Measurements from ENCODE around the gene EAF2.

Gene EAF2

DNA sequence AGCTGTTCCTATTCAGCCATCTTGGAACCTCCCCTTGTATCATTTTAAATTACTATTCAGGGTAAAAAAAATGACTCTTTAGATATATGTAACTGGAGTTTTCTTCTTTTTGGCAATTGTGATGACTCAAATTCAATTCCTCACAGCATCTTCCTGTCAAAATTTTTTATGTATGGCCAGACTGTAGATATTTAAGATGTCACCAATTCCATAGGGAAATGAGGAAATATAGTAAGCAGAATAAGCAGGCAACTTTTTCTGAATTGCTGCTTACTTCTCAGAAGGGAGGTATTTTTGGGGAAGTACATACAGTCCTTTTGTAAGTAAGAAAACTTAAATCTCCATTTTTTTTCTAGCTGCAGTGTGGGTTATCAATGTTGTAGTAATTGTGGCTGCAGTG, 28.8 kb downstream of the EAF2 start:
- FAIRE-seq = no peak

DNA sequence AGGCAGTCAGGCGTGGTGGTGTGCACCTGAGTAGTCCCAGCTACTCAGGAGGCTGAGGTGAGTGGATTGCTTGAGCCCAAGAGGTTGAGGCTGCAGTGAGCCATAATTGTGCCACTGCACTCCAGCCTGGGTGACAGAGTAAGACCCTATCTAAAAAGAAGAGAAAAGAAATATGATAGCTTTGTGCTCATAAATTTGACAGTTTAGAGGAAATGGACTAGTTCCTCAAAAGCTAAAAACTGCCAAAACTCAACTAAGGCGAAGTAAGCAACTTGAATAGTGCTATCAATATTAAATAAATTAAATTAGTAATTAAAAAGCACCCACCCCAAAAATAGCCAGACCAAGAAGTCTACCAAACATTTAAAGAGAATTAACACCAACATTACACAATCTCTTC, 34.7 kb downstream of the EAF2 start:
- FAIRE-seq = no peak

DNA sequence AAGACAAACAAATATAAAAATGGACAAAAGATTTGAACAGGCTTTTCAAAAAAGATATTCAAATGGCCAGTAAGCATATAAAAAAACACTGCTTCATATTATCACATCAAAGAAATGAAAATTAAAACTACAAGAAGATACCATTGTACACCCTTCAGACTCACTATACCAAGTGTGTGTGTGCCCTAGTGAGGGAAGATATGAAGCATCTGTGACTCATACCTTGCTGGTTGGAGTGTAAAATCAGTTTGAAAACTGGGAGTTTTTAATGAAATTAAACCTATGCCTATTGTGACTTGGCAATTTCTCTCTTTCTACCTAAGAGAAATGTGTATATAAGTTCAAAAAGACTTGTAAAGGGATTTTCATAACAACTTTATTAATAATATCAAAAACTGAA, 35.7 kb downstream of the EAF2 start:
- no peak for FAIRE-seq

DNA sequence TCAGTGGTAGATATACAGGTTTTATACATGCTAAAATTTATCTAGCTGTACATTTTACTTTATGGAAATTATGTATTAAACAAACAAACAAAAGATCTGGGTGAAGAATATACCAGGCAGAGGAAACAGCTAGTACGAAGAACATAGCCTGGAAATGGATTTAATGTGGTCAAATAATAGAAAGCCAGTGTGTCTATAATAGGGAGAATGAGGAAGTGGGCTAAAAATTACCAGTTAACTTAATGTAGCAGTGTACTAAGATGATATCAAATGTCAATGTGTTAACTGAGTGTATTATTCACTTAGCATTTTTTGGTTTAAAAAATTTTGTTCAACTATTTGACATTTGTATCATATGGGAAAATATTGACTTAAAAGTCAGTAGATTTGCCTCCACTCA, 36.4 kb downstream of the EAF2 start:
- no peak for FAIRE-seq

DNA sequence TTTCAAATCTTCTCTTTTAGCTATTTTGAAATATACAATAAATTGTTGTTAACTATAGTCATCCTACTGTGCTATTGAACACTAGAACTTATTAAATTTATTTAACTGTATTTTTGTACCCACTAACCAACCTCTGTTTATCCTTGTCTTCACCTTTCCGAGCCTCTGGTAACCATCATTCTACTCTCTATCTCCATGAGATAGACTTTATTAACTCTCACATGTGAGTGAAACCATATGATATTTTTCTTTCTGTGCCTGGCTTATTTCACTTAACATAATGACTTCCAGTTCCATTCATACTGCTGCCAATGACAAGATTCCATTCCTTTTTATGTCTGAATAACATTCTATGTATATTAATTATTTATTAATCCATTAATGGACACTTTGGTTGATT, 43.4 kb downstream of the EAF2 start:
- peak; percentile 37 for FAIRE-seq

DNA sequence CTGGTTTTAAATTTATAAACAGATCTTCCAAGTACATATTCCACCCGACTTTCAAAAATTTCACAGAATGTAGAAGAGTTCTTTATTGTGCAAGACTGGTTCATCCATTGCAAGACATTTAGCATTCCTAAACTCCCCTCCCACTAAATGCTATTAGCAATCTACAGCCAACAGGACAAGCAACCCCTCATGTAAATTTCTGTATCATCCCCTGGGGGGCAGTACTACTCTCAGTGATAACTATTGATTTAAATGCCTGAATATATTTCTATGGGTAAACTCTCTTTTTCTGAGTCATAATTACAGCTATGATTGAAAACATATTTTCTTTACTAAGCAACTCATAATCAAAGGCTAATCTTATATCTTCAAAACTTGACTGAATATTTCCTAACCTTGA, 48.5 kb downstream of the EAF2 start:
- FAIRE-seq = peak; percentile 34

DNA sequence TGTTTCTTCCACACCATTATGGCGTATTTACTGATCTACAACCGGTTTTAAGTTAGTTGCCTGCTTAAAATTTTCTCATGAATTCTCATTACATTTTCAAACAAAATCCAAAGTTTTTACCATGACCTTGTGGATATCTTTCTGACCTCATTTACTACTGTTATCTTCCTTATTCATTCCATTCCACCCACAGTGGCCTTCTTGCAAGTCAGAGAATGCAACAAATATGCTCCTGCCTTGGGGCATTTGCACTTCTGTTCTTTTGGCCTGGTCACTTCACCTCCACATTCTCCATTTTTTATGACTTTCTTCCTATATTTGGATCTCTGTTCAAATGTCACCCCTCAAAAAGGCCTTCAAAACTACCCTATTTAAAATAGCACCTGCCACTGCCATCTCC, 50.4 kb downstream of the EAF2 start:
- no peak for FAIRE-seq

DNA sequence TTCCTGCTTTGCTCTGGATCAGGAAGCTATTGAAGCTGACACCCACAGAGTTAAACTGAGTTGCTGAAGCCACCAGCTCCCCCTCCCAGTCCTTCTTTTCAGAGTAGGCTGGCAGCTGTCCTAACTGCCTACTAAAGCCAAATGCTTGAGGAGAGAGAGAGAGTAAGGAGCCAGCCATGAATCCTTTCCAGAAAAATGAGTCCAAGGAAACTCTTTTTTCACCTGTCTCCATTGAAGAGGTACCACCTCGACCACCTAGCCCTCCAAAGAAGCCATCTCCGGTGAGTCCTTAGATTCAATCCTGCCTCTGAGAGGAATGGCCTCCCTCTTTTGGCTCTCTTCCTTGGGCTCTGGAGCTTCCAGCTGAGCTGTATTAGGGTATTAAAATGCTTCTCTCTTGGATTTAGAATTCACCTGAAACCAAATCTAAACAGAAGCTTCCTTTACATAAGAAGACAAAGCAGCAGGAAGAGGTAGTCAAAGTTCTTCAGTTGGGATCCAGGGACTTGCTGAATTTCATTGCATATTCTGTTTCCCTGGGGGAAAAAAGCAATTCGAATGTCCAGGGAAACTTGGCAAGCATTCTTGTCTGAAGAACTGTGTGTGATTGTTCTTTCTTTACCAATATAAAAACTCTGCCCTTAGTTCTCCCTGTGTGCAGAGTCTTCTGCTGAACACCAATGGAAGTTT, 59.4 kb downstream of the EAF2 start, which contains the start of gene SLC15A2:
SLC15A2 (plus strand) TSS at position 101 of the 690 bp plus-strand sequence; CDS start at position 177, 76 bp downstream.
- FAIRE-seq = no peak

DNA sequence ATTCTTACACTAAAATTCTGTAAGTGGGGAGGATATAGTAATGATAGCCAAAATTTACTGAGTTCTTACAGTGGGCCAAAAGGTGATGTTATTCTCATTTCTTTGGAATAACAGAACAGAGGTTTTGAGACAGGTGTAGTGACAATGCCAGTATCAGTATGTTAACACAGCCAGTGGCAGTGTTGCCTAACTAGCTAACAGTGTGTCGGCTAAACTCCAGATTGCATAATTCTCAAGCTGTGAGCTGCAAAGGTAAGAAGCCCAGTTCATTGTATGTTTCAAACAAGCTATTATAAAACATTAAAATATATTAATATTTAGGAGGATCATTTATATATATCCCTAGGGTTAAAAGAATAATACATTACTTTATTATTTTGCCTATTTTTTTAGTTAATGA, 60.1 kb downstream of the EAF2 start:
- FAIRE-seq = no peak

DNA sequence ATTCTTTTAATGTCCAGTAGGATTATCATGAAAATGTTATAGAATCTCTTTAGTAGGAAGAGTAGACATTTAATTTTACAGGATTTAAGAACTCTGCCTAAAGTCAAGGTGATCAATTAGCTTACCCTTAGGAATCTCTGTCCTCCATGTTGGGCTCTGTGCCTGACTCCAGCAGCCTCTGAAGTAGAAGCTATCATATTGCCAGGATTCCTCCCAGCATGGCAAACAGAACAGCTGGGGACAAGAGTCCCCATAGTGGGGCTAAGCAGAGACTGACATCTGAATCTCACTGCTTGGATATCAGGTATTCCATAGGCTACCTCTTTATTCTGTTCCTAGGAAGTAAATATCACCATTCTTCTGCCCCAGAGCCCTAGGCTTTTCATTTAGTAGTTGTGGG, 60.7 kb downstream of the EAF2 start:
- no peak for FAIRE-seq

DNA sequence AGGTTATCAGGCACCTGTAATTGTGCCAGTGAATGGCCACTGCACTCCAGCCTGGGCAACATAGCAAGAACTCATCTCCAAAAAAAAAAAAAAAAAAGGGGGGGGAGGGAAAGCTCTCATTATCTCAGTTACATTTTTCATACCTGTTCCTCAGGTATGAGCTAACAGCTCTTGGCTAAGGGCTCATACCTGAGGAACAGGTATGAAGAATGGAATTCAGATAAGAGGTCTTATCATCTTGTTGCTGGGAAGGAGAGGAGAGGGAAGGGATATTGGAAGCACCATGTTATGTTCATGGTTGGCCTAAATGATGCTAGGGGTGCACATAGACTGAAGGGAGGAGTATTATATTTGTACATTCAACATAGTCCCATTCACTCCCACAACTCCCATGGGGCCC, 61.8 kb downstream of the EAF2 start:
- FAIRE-seq = no peak

DNA sequence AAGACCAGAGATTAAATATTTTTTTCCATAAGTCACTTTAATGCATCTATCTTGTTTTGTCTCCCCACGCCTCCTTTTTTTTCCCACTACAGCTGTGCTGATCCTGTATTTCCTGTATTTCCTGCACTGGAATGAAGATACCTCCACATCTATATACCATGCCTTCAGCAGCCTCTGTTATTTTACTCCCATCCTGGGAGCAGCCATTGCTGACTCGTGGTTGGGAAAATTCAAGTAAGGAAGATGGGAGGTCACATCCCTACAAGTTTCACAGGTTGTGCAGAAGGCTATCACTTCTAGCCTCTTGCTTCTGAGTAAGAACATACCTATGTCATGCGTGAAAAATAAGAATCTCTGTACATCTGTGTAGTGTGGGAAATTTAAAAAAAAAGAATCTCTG, 62.3 kb downstream of the EAF2 start:
- FAIRE-seq = no peak

DNA sequence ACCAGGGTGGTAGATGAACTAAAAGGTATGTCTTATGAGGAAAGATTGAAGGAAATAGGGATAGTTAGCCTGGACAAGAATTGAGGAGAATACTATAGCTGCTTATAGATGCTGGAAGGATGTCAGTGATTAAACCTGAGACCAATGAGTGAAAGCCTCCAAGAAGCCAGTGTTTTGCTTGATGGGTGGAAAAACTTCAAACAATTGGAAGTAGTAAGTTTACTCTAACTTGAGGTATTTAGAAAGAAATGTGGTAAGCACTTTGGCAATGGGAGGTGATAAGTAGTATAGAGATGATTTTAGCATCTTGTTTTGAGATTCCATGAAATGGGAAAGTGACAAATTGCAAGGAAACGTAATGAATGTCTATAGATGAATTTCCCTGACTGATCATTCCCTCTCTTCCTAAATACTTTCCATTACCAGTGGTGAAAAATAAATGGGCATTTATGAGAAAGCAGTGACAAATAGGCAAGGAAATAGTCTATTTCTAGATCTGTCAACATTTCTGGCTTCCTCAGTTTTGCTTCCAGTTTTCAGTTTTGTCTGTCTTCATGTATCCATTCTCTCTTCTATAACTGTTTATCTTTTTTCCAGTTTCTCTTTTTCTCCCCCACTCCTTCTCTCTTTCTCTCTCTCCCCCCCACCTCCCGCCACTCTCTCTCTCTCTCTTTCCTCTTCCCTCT, 78.4 kb downstream of the EAF2 start:
- no peak for FAIRE-seq

DNA sequence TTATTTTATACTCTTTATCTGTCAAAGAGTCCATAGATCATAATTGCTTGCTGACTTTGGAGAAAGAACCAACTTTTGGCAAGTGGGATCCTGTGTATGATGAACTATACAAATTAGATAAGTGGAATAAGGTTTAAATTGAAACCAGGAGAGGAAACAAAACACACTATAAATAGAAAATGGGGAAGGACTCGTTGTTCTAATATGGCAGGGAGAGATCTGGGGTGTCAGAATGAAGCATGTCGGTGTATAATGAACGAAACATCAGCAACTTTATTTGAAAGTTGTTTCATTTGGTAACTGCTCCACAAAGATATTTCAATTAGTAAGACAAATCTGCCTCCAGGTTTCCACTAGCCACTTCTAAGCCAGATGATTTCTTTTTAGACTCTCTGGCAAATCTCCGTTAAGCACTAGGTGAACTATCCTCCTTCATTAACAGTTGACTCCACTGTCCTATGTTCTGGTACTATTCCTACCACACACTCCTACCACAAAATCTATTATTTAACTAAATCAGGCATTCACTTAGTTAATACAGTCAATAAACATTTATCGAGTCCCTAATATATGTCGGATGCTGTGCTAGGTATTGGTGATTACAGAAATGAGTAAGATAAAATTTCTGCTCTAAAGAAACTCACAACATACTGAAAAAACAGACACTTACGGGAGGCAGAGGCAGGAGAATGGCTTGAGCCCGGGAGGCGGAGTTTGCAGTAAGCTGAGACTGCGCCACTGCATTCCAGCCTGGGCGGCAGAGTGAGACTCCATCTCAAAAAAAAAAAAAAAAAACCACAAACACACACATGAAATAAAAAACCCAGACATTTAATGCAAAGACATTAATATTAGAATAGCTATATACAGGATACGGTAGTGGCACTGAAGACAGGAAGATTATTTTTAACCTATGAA, 79.3 kb downstream of the EAF2 start:
- FAIRE-seq = no peak

DNA sequence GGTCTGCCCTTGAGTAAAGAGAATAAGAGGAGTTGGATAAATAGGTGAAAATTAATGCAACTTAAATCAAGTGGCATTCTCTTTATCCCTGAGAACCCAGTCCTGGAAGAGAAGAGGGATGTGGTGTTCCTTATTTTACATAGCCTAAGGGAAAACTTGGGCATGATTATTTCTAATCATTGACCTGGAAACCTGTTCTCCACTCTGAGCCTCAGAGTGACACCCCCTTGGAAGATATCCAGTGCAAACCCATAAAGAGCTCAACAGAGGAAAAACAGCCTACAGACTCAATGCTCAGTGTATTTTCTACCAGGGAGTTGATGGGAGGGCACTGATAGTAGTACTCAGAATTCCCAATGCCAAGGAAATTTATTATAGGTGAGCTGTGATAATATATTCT, 81.2 kb downstream of the EAF2 start:
- FAIRE-seq = no peak

DNA sequence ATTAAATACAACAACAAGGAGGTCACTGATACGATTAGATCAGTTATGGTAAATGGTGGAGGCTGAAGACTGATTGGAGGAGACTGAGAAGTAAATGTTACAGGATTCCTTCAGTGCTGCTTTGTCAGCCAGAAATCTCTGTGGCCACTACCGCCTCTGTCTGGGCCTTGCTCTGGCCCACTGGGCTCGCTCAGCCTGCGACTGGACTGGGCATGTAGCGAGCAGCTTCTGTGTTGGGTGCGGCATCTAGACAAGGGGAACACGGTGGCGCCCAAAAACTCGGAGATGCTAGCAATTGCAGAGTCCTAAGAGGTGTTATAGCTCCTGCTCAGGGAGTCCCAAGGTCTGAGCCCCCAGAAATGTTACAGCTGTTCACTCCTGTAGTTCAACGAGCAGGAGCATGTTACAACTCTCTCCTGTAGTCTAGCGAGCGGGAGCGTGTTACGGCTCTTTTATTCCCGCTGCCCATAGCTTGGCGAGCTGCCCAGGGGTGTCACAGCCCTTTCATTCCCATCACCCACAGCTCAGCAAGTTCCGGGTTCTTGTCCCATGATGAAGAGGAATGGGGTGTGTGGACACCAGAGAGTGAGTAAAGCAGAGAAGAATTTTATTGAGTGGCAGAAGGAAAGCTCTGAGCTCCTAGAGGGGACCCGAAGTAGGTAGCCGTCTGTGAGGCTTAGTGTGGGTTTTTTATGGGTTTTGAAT, 83.9 kb downstream of the EAF2 start:
- FAIRE-seq = no peak

DNA sequence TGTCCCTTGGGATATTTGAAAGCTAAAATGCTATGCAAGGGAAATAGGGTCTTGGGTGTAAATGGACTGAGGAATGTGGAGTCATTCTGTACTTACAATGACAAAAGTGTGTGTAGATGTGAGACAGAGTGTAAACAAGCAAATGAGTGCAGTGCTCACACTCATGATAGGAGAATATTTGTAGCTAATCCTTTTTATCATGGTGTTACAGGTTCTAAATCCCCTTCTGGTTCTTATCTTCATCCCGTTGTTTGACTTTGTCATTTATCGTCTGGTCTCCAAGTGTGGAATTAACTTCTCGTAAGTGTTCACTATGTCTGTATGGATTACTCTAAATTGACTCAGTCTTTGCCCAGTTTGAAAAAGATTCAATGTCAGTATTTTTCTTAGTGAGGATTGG, 89.7 kb downstream of the EAF2 start:
- no peak for FAIRE-seq

DNA sequence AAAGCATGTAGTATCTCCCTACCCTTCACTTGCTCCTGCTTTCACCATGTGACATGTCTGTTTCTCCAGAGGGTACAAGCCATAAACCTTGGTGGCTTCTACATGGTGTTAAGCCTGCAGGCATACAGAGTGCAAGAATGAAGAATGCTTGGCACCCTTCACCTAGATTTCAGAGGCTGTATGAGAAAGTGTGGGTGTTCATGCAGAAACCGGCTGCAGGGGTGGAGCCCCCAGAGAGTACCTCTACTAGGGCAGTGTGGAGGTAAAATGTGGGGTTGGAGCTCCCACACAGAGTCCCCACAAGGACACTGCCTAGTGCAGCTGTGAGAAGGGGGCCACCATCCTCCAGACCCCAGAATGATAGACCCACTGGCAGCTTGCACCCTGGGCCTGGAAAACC, 91.4 kb downstream of the EAF2 start:
- no peak for FAIRE-seq
